HCT116 (cell line): ENCODE results near the gene AUTS2. TPM values are rescaled to one million over a fixed set of nuclear protein-coding genes. Genes with fewer than 3 reads are reported as not detected.

Source experiments
- ATAC-seq: fragments of 200-7000 bp; cut with Tn5 transposase; 2 replicates; pipeline ENCODE4 v1.9.1; 2020; ENCODE audit warnings: mild to moderate bottlenecking, moderate library complexity
- BruUV-seq: library from RNA; stranded (reverse); fragments of 400-500 nt; replicated peaks from 2 replicates; lab custom pipeline; 2021; lab: Mats Ljungman, UMichigan
- CTCF ChIA-PET: fragments of 300-600 bp; sonication (Branson Sonifier 250); formaldehyde crosslinking; loops from one replicate; lab custom pipeline; 2021; ENCODE audit warnings: antibody characterized with exemption; lab: Charles Lee
- POLR2A ChIA-PET: fragments of 300-600, 350-600 bp; sonication (Branson Sonifier 250); formaldehyde crosslinking; loops from one replicate; lab custom pipeline; 2021; ENCODE audit warnings: antibody characterized with exemption; lab: Charles Lee
- RAD21 ChIA-PET, 2 experiments: fragments of 300-600 bp; sonication (Branson Sonifier 250); formaldehyde crosslinking; loops; one replicate each; lab custom pipeline; 2023; ENCODE audit warnings: low total read pairs in 2 of 2; ENCODE audit not compliant: uncharacterized antibody in 2 of 2, unreplicated experiment in 2 of 2, low non-redundant PET in 1 of 2; lab: Charles Lee
- DNase-seq: peaks from one replicate; pipeline ENCODE4 v3.0.0-alpha.2; 2010; ENCODE audit warnings: low read depth, low spot score
- H2AFZ ChIP-seq: fragments of 200-600 bp; shearing (Covaris generic), sonication (generic); 2 replicates; pipeline ENCODE4 v1.6.1; 2017; ENCODE audit warnings: low read depth, mixed run types, mixed read lengths, antibody characterized with exemption, low read length; ENCODE audit not compliant: poor library complexity, severe bottlenecking
- H3K27ac ChIP-seq: 2 replicates; pipeline ENCODE4 v1.5.1; 2012; ENCODE audit warnings: low read depth, low read length
- H3K27me3 ChIP-seq: fragments of 200-600 bp; sonication (generic); 2 replicates; pipeline ENCODE4 v1.6.1; 2016; ENCODE audit warnings: mixed run types, low read length, mixed read lengths; ENCODE audit not compliant: insufficient read depth
- H3K36me3 ChIP-seq, 2 experiments: fragments of 200-500 bp in 1 of 2; fragments of 200-600 bp in 1 of 2; sonication (Bioruptor generic) in 1 of 2; sonication (generic) in 1 of 2; 2 replicates each; pipeline versions ENCODE4 v1.5.1 to v1.6.1; 2014 to 2016; ENCODE audit warnings: low read length in 2 of 2, inconsistent platforms in 1 of 2, mixed read lengths in 1 of 2, mixed run types in 1 of 2; ENCODE audit not compliant: insufficient read depth in 2 of 2, control insufficient read depth in 1 of 2
- H3K4me1 ChIP-seq, 2 experiments: fragments of 200-600 bp in 1 of 2; sonication (generic) in 1 of 2; 2 replicates each; pipeline versions ENCODE4 v1.5.1 to v1.6.1; 2012 to 2017; ENCODE audit warnings: low read length in 2 of 2, inconsistent platforms in 1 of 2, mild to moderate bottlenecking in 1 of 2, mixed read lengths in 1 of 2, mixed run types in 1 of 2, moderate library complexity in 1 of 2; ENCODE audit not compliant: insufficient read depth in 2 of 2, control insufficient read depth in 1 of 2
- H3K4me2 ChIP-seq: fragments of 200-600 bp; sonication (generic); 2 replicates; pipeline ENCODE4 v1.6.1; 2017; ENCODE audit warnings: mixed run types, low read length, mixed read lengths
- H3K4me3 ChIP-seq, 2 experiments: fragments of 200-600 bp in 1 of 2; sonication (generic) in 1 of 2; replicated peaks in 1 of 2; 2 replicates each; pipeline ENCODE4 v1.5.1; 2011 to 2016; ENCODE audit warnings: low read length in 2 of 2, control low read depth in 1 of 2, low read depth in 1 of 2, mild to moderate bottlenecking in 1 of 2, mixed read lengths in 1 of 2, mixed run types in 1 of 2
- H3K79me2 ChIP-seq: fragments of 200-600 bp; sonication (generic); 2 replicates; pipeline ENCODE4 v1.6.1; 2017; ENCODE audit warnings: mild to moderate bottlenecking, mixed run types, low read length, moderate library complexity, mixed read lengths; ENCODE audit not compliant: insufficient read depth
- H3K9ac ChIP-seq: fragments of 200-600 bp; sonication (generic); 2 replicates; pipeline ENCODE4 v1.6.1; 2016; ENCODE audit warnings: low read length, mixed read lengths
- H3K9me2 ChIP-seq: fragments of 200-600 bp; sonication (generic), shearing (Covaris generic); 2 replicates; pipeline ENCODE4 v1.6.1; 2017; ENCODE audit warnings: mixed run types, mild to moderate bottlenecking, moderate library complexity; ENCODE audit not compliant: insufficient read depth
- H3K9me3 ChIP-seq, 2 experiments: fragments of 200-500 bp in 1 of 2; fragments of 200-600 bp in 1 of 2; sonication (Bioruptor generic) in 1 of 2; sonication (generic) in 1 of 2; 2 replicates each; pipeline ENCODE4 v1.6.1; 2014 to 2017; ENCODE audit warnings: low read length in 2 of 2, mixed read lengths in 2 of 2, inconsistent platforms in 1 of 2, low read depth in 1 of 2, mild to moderate bottlenecking in 1 of 2, mixed run types in 1 of 2, moderate library complexity in 1 of 2; ENCODE audit not compliant: control insufficient read depth in 1 of 2, insufficient read depth in 1 of 2
- H4K20me1 ChIP-seq: fragments of 200-600 bp; sonication (generic), shearing (Covaris generic); 2 replicates; pipeline ENCODE4 v1.6.1; 2017; ENCODE audit warnings: mixed run types, mild to moderate bottlenecking, moderate library complexity; ENCODE audit not compliant: insufficient read depth
- CBX3 ChIP-seq: IDR thresholded peaks from 2 replicates; pipeline ENCODE4 v1.6.1; 2012; ENCODE audit warnings: low read depth
- CEBPB ChIP-seq: IDR thresholded peaks from 2 replicates; pipeline ENCODE4 v1.6.1; 2012; ENCODE audit warnings: low read depth
- EGR1 ChIP-seq: IDR thresholded peaks from 2 replicates; pipeline ENCODE4 v1.6.1; 2012; ENCODE audit warnings: low read depth
- ELF1 ChIP-seq: IDR thresholded peaks from 2 replicates; pipeline ENCODE4 v1.6.1; 2012; ENCODE audit warnings: low read depth, borderline replicate concordance
- EZH2phosphoT487 ChIP-seq: fragments of 200-600 bp; IDR thresholded peaks from 2 replicates; pipeline ENCODE4 v1.6.1; 2018; ENCODE audit warnings: antibody characterized with exemption, borderline replicate concordance
- FOSL1 ChIP-seq: IDR thresholded peaks from 2 replicates; pipeline ENCODE4 v1.6.1; 2012; ENCODE audit warnings: low read depth
- JUND ChIP-seq: IDR thresholded peaks from 2 replicates; pipeline ENCODE4 v1.6.1; 2012
- POLR2A ChIP-seq: IDR thresholded peaks from 2 replicates; pipeline ENCODE4 v1.7.0; 2011; ENCODE audit warnings: borderline replicate concordance; ENCODE audit not compliant: insufficient read depth, insufficient read length; ENCODE audit errors: extremely low read depth
- POLR2AphosphoS5 ChIP-seq: IDR thresholded peaks from 2 replicates; pipeline ENCODE4 v1.6.1; 2011; ENCODE audit warnings: mild to moderate bottlenecking, low read depth, low read length, moderate library complexity
- RAD21 ChIP-seq: IDR thresholded peaks from 2 replicates; pipeline ENCODE4 v1.6.1; 2012; ENCODE audit warnings: low read depth, mild to moderate bottlenecking
- SP1 ChIP-seq: IDR thresholded peaks from 2 replicates; pipeline ENCODE4 v1.6.1; 2012; ENCODE audit warnings: low read depth
- SRF ChIP-seq: IDR thresholded peaks from 2 replicates; pipeline ENCODE4 v1.6.1; 2012; ENCODE audit warnings: low read depth
- YY1 ChIP-seq: IDR thresholded peaks from 2 replicates; pipeline ENCODE4 v1.6.1; 2011; ENCODE audit warnings: low read length, low read depth, moderate library complexity, mild to moderate bottlenecking; ENCODE audit not compliant: insufficient replicate concordance; ENCODE audit errors: extremely low read depth
- ZBTB33 ChIP-seq: IDR thresholded peaks from 2 replicates; pipeline ENCODE4 v1.6.1; 2011; ENCODE audit warnings: mild to moderate bottlenecking, low read length, moderate library complexity; ENCODE audit not compliant: insufficient replicate concordance; ENCODE audit errors: extremely low read depth
- ZNF274 ChIP-seq: fragments of 200-500 bp; sonication (Bioruptor generic); IDR thresholded peaks from 2 replicates; pipeline ENCODE4 v1.6.1; 2014; ENCODE audit warnings: mild to moderate bottlenecking, low read depth, low read length, inconsistent platforms
- intact Hi-C: fragments of 100-400 bp; cut with micrococcal nuclease; formaldehyde crosslinking; loops from 2 replicates; pipeline ENCODE4 v1.10.0; 2022
- total RNA-seq: library from RNA; stranded (reverse); gene quantifications from one replicate; pipeline ENCODE4 v1.2.1, GENCODE V29; 2021; ENCODE audit not compliant: unreplicated experiment
- TF ChIP-seq, protein P1 (sequence below), 3 experiments: fragments of 200-600 bp in 1 of 3; sonication (generic) in 1 of 3; IDR thresholded peaks in 2 of 3; conservative IDR thresholded peaks in 1 of 3; 2 replicates each; pipeline ENCODE4 v1.5.1; 2012 to 2017; ENCODE audit warnings: low read depth in 2 of 3, low read length in 2 of 3, antibody characterized with exemption in 1 of 3, borderline replicate concordance in 1 of 3, control low read depth in 1 of 3, mild to moderate bottlenecking in 1 of 3, mixed read lengths in 1 of 3, mixed run types in 1 of 3, moderate library complexity in 1 of 3; ENCODE audit not compliant: insufficient read depth in 1 of 3
- TF ChIP-seq, protein P2 (sequence below): IDR thresholded peaks from 2 replicates; pipeline ENCODE4 v1.6.1; 2012
- TF ChIP-seq, protein P3 (sequence below): IDR thresholded peaks from 2 replicates; pipeline ENCODE4 v1.6.1; 2012
- TF ChIP-seq, protein P4 (sequence below): IDR thresholded peaks from 2 replicates; pipeline ENCODE4 v1.6.1; 2012; ENCODE audit warnings: low read depth

Gene AUTS2
- total RNA-seq, 1 experiment from 2014 or later = 0.93 TPM

- Histone ChIP-seq H3K9ac (no peak overlapping the region), H3K9me3 (peaks cover 0 to 17% of the 10 kb centered on the region in 2 experiments; a peak in 2 of 4 replicates), H3K27me3 (no peaks in the 10 kb centered on the region), H3K36me3 (no peaks in the 10 kb centered on the region), H3K9me2 (no peaks in the 10 kb centered on the region), H3K4me2 (no peak overlapping the region), H3K27ac (no peak overlapping the region), H3K79me2 (no peaks in the 10 kb centered on the region), H2AFZ (no peak overlapping the region), H3K4me1 (no peaks in the 10 kb centered on the region), H3K4me3 (no peak overlapping the region), H4K20me1 (no peaks in the 10 kb centered on the region)
- POLR2A ChIA-PET = no interaction called here
- RAD21 ChIA-PET = no interaction called here
- TF ChIP-seq POLR2A (no peak), EGR1 (no peak), SP1 (no peak), EZH2phosphoT487 (no peak), RAD21 (no peak), ELF1 (no peak), CBX3 (no peak), ZBTB33 (no peak), CEBPB (no peak), POLR2AphosphoS5 (no peak), JUND (no peak), YY1 (no peak), ZNF274 (no peak), SRF (no peak), FOSL1 (no peak)
- TF ChIP-seq, protein P1, sequence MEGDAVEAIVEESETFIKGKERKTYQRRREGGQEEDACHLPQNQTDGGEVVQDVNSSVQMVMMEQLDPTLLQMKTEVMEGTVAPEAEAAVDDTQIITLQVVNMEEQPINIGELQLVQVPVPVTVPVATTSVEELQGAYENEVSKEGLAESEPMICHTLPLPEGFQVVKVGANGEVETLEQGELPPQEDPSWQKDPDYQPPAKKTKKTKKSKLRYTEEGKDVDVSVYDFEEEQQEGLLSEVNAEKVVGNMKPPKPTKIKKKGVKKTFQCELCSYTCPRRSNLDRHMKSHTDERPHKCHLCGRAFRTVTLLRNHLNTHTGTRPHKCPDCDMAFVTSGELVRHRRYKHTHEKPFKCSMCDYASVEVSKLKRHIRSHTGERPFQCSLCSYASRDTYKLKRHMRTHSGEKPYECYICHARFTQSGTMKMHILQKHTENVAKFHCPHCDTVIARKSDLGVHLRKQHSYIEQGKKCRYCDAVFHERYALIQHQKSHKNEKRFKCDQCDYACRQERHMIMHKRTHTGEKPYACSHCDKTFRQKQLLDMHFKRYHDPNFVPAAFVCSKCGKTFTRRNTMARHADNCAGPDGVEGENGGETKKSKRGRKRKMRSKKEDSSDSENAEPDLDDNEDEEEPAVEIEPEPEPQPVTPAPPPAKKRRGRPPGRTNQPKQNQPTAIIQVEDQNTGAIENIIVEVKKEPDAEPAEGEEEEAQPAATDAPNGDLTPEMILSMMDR (IDR thresholded peaks at IDR 0.05 in 2 of 3, conservative IDR thresholded peaks at IDR 0.05 in 1 of 3; ENCODE audit: borderline replicate concordance in 1 of 3, insufficient read depth in 1 of 3, low read depth in 2 of 3, low read length in 2 of 3) = no peak
- TF ChIP-seq, protein P2, sequence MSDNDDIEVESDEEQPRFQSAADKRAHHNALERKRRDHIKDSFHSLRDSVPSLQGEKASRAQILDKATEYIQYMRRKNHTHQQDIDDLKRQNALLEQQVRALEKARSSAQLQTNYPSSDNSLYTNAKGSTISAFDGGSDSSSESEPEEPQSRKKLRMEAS = no peak
- TF ChIP-seq, protein P3, sequence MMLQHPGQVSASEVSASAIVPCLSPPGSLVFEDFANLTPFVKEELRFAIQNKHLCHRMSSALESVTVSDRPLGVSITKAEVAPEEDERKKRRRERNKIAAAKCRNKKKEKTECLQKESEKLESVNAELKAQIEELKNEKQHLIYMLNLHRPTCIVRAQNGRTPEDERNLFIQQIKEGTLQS = no peak
- TF ChIP-seq, protein P4, sequence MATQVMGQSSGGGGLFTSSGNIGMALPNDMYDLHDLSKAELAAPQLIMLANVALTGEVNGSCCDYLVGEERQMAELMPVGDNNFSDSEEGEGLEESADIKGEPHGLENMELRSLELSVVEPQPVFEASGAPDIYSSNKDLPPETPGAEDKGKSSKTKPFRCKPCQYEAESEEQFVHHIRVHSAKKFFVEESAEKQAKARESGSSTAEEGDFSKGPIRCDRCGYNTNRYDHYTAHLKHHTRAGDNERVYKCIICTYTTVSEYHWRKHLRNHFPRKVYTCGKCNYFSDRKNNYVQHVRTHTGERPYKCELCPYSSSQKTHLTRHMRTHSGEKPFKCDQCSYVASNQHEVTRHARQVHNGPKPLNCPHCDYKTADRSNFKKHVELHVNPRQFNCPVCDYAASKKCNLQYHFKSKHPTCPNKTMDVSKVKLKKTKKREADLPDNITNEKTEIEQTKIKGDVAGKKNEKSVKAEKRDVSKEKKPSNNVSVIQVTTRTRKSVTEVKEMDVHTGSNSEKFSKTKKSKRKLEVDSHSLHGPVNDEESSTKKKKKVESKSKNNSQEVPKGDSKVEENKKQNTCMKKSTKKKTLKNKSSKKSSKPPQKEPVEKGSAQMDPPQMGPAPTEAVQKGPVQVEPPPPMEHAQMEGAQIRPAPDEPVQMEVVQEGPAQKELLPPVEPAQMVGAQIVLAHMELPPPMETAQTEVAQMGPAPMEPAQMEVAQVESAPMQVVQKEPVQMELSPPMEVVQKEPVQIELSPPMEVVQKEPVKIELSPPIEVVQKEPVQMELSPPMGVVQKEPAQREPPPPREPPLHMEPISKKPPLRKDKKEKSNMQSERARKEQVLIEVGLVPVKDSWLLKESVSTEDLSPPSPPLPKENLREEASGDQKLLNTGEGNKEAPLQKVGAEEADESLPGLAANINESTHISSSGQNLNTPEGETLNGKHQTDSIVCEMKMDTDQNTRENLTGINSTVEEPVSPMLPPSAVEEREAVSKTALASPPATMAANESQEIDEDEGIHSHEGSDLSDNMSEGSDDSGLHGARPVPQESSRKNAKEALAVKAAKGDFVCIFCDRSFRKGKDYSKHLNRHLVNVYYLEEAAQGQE = no peak
- intact Hi-C loops = no loop called here
- ATAC-seq = no peak
- no peak for DNase-seq
- CTCF ChIA-PET = no interaction called here
- no TSS peak for BruUV-seq
Observed at GRCh38 chr7:70777251-70777650, 1179.0 kb downstream of the AUTS2 start.
